Liver (tissue), 9 donors: ENCODE data around the gene VGLL2. TPM values are rescaled to one million over a fixed set of nuclear protein-coding genes. Genes with fewer than 3 reads are reported as not detected.

Source experiments
- DNase-seq: peaks from one replicate; pipeline ENCODE4 v3.0.0-alpha.2; 2017; ENCODE audit warnings: low spot score
- H3K27ac ChIP-seq, 2 donors: one replicate each; pipeline ENCODE4 v1.7.0; 2013; ENCODE audit warnings: inconsistent platforms in 2 of 2, low read length in 2 of 2, control low read depth in 1 of 2, low read depth in 1 of 2, mild to moderate bottlenecking in 1 of 2
- H3K27me3 ChIP-seq, 4 donors: one replicate each; pipeline versions ENCODE4 v1.6.1 to v1.7.0; 2013; ENCODE audit warnings: low read length in 3 of 4, inconsistent platforms in 1 of 4, mild to moderate bottlenecking in 1 of 4, moderate library complexity in 1 of 4; ENCODE audit not compliant: control insufficient read depth in 4 of 4, insufficient read depth in 4 of 4
- H3K36me3 ChIP-seq, 4 donors: one replicate each; pipeline versions ENCODE4 v1.6.1 to v1.7.0; 2013; ENCODE audit warnings: low read length in 3 of 4, mild to moderate bottlenecking in 3 of 4, low read depth in 1 of 4, moderate library complexity in 1 of 4; ENCODE audit not compliant: control insufficient read depth in 4 of 4, insufficient read depth in 3 of 4
- H3K4me1 ChIP-seq, 4 donors: one replicate each; pipeline versions ENCODE4 v1.6.1 to v1.7.0; 2013; ENCODE audit warnings: low read length in 3 of 4, mild to moderate bottlenecking in 3 of 4, moderate library complexity in 1 of 4; ENCODE audit not compliant: control insufficient read depth in 4 of 4, insufficient read depth in 4 of 4
- H3K4me3 ChIP-seq, 3 donors: one replicate each; pipeline versions ENCODE4 v1.6.1 to v1.7.0; 2013; ENCODE audit warnings: low read length in 3 of 3, control low read depth in 1 of 3, low read depth in 1 of 3, mild to moderate bottlenecking in 1 of 3
- H3K9ac ChIP-seq, 2 donors: one replicate each; pipeline ENCODE4 v1.7.0; 2013; ENCODE audit warnings: low read length in 2 of 2, mild to moderate bottlenecking in 2 of 2, moderate library complexity in 2 of 2, control low read depth in 1 of 2, low read depth in 1 of 2
- H3K9me3 ChIP-seq, 4 donors: one replicate each; pipeline versions ENCODE4 v1.6.1 to v1.7.0; 2013; ENCODE audit warnings: low read length in 3 of 4; ENCODE audit not compliant: control insufficient read depth in 4 of 4
- CTCF ChIP-seq: fragments of 150-350 bp; IDR thresholded peaks from 2 replicates; pipeline ENCODE4 v1.5.1; 2017; ENCODE audit warnings: improper control_type of control experiment, low read depth, low read length; ENCODE audit not compliant: missing input control
- EGR1 ChIP-seq, 2 donors: IDR thresholded peaks; 2 replicates each; pipeline ENCODE4 v1.6.1; 2016 to 2018; ENCODE audit warnings: antibody characterized with exemption in 2 of 2, low read depth in 2 of 2
- FOXA1 ChIP-seq: IDR thresholded peaks from 2 replicates; pipeline ENCODE4 v1.6.1; 2016; ENCODE audit warnings: antibody characterized with exemption
- FOXA2 ChIP-seq: IDR thresholded peaks from 2 replicates; pipeline ENCODE4 v1.6.1; 2016; ENCODE audit warnings: antibody characterized with exemption
- GABPA ChIP-seq, 2 donors: IDR thresholded peaks in 1 of 2; conservative IDR thresholded peaks in 1 of 2; 2 replicates each; pipeline ENCODE4 v1.6.1; 2016; ENCODE audit warnings: antibody characterized with exemption in 2 of 2, mild to moderate bottlenecking in 1 of 2, moderate library complexity in 1 of 2
- HNF4G ChIP-seq: IDR thresholded peaks from 2 replicates; pipeline ENCODE4 v1.6.1; 2016; ENCODE audit warnings: antibody characterized with exemption
- JUND ChIP-seq, 2 donors: IDR thresholded peaks; 2 replicates each; pipeline ENCODE4 v1.6.1; 2016; ENCODE audit warnings: antibody characterized with exemption in 2 of 2
- MAX ChIP-seq: IDR thresholded peaks from 2 replicates; pipeline ENCODE4 v1.6.1; 2016; ENCODE audit warnings: antibody characterized with exemption
- NR2F2 ChIP-seq: IDR thresholded peaks from 2 replicates; pipeline ENCODE4 v1.6.1; 2016; ENCODE audit warnings: antibody characterized with exemption
- RAD21 ChIP-seq, 2 donors: IDR thresholded peaks; 2 replicates each; pipeline ENCODE4 v1.6.1; 2016; ENCODE audit warnings: antibody characterized with exemption in 2 of 2, mild to moderate bottlenecking in 2 of 2
- REST ChIP-seq: IDR thresholded peaks from 2 replicates; pipeline ENCODE4 v1.6.1; 2016; ENCODE audit warnings: antibody characterized with exemption, mild to moderate bottlenecking
- RXRA ChIP-seq, 2 donors: IDR thresholded peaks; 2 replicates each; pipeline ENCODE4 v1.6.1; 2017 to 2018; ENCODE audit warnings: antibody characterized with exemption in 2 of 2, mild to moderate bottlenecking in 1 of 2
- TAF1 ChIP-seq: conservative IDR thresholded peaks from 2 replicates; pipeline ENCODE4 v1.6.1; 2016; ENCODE audit warnings: antibody characterized with exemption, mild to moderate bottlenecking
- YY1 ChIP-seq: IDR thresholded peaks from 2 replicates; pipeline ENCODE4 v1.6.1; 2016; ENCODE audit warnings: antibody characterized with exemption, mild to moderate bottlenecking
- WGBS: extraction: QIAGEN DNeasy Blood & Tissue Kit; methylation state at CpG from one replicate; pipeline ENCODE4 v1.1.7; 2013; 5-methylcytosine and 5-hydroxymethylcytosine counted together
- polyA plus RNA-seq, 2 donors: library from polyadenylated mRNA; stranded (reverse) in 1 of 2; unstranded in 1 of 2; fragments of 200-250 nt in 1 of 2; fragments of >200 nt in 1 of 2; fragmentation: Nextera tagmentation in 1 of 2; extraction: Ambion mirVana in 1 of 2; gene quantifications; one replicate each; pipeline versions ENCODE4 v1.2.1 to v1.2.3, GENCODE V29; 2013 to 2015
- total RNA-seq, 2 donors: library from RNA; depleted of rRNA; stranded (reverse); fragments of >200 nt; gene quantifications; one replicate each; pipeline ENCODE4 v1.2.3, GENCODE V29; 2014
- TF ChIP-seq, protein P1 (sequence below): IDR thresholded peaks from 2 replicates; pipeline ENCODE4 v1.6.1; 2016; ENCODE audit warnings: antibody characterized with exemption
- donor health status: healthy.
- donor health status: healthy.
- donor health status: healthy.
- donor health status: healthy.
- donor health status: healthy.

VGLL2 gene
- total and polyA plus RNA-seq, 4 donors, result not detected

DNA sequence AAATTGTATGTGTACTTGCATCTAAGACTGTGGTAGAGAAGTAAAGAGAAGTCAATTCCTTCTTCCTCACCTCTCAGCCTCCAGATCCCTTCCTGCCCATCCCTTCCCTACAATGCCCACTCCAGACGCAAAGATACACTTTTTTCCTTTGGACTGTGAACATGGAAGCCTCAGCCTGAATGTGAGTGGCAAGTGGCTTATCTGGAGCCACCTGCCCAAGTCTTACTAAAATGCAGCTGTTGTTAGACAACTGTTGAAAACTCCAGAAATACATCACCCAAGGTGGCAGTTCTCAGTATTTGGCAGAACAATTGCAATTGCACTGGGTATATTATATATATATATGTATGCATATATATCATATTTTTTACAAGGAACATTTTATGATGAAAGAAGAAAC is 7.5 kb downstream of the VGLL2 start:
- Histone ChIP-seq H3K9ac (no peak overlapping the region), H3K27me3 (peaks cover 5 to 26% (median 17%) of the 10 kb centered on the region in 4 donors), H3K4me1 (peaks cover 6 to 13% (median 11%) of the 10 kb centered on the region in 4 donors), H3K4me3 (no peak overlapping the region), H3K27ac (no peak overlapping the region), H3K36me3 (no peaks in the 10 kb centered on the region), H3K9me3 (no peaks in the 10 kb centered on the region)
- DNase-seq, result no peak
- TF ChIP-seq CTCF (no peak), YY1 (no peak), RXRA (IDR thresholded peaks at IDR 0.05) (no peak), FOXA2 (no peak), RAD21 (IDR thresholded peaks at IDR 0.05) (no peak), EGR1 (IDR thresholded peaks at IDR 0.05; ENCODE audit: low read depth in 2 of 2) (no peak), TAF1 (no peak), HNF4G (no peak), FOXA1 (no peak), MAX (no peak), NR2F2 (no peak), REST (no peak)
- TF ChIP-seq, protein P1, sequence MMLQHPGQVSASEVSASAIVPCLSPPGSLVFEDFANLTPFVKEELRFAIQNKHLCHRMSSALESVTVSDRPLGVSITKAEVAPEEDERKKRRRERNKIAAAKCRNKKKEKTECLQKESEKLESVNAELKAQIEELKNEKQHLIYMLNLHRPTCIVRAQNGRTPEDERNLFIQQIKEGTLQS, result no peak
- WGBS, result 38% methylated on average over 1 of the region's 1 CpG

- no peaks in the 10 kb centered on the region for H3K9me3 ChIP-seq
- WGBS, result 82% methylated on average over 9 of the region's 9 CpGs
- no peak for DNase-seq
- no peak for TF ChIP-seq MAX
- no peak for TF ChIP-seq TAF1
- TF ChIP-seq GABPA (IDR thresholded peaks at IDR 0.05 in 1 of 2, conservative IDR thresholded peaks at IDR 0.05 in 1 of 2), result no peak
- TF ChIP-seq NR2F2, result no peak
- TF ChIP-seq JUND (IDR thresholded peaks at IDR 0.05), result no peak
- H3K36me3 ChIP-seq, result no peaks in the 10 kb centered on the region
- H3K27me3 ChIP-seq, result peaks cover 3 to 19% (median 14%) of the 10 kb centered on the region in 4 donors
- no peak overlapping the region for H3K27ac ChIP-seq
- no peak overlapping the region for H3K4me3 ChIP-seq
- peaks cover 6 to 8% (median 7%) of the 10 kb centered on the region in 4 donors for H3K4me1 ChIP-seq
- no peak overlapping the region for H3K9ac ChIP-seq
Observed at GRCh38 chr6:117275205-117275604, 9.8 kb downstream of the VGLL2 start.
